H9 (cell line): ENCODE data around the gene LGALS7. TPM values are rescaled to one million over a fixed set of nuclear protein-coding genes. Genes with fewer than 3 reads are reported as not detected.

ENCODE experiments used
- DNase-seq: peaks from one replicate; pipeline ENCODE4 v3.0.0-alpha.2; 2017
- H2AFZ ChIP-seq: one replicate; pipeline ENCODE4 v1.6.1; 2013; ENCODE audit warnings: mild to moderate bottlenecking, low read length, control low read depth, moderate library complexity
- H2AK5ac ChIP-seq: 2 replicates; pipeline ENCODE4 v1.6.1; 2013; ENCODE audit warnings: low read length, control low read depth, mixed read lengths; ENCODE audit not compliant: insufficient read length
- H2BK120ac ChIP-seq: one replicate; pipeline ENCODE4 v1.6.1; 2013; ENCODE audit warnings: low read depth, mild to moderate bottlenecking, low read length, control low read depth, inconsistent platforms; ENCODE audit not compliant: poor library complexity, severe bottlenecking
- H2BK12ac ChIP-seq: 2 replicates; pipeline ENCODE4 v1.6.1; 2013; ENCODE audit warnings: low read length, control low read depth, mixed read lengths, low read depth; ENCODE audit not compliant: insufficient read length
- H2BK15ac ChIP-seq: 2 replicates; pipeline ENCODE4 v1.6.1; 2013; ENCODE audit warnings: low read depth, low read length, control low read depth
- H2BK20ac ChIP-seq: one replicate; pipeline ENCODE4 v1.6.1; 2013; ENCODE audit warnings: low read depth, mild to moderate bottlenecking, low read length, control low read depth, inconsistent platforms; ENCODE audit not compliant: poor library complexity, severe bottlenecking
- H2BK5ac ChIP-seq: 2 replicates; pipeline ENCODE4 v1.6.1; 2013; ENCODE audit warnings: low read length, control low read depth, mixed read lengths; ENCODE audit not compliant: insufficient read length
- H3K14ac ChIP-seq: 2 replicates; pipeline ENCODE4 v1.6.1; 2013; ENCODE audit warnings: low read length, control low read depth; ENCODE audit not compliant: insufficient read depth
- H3K18ac ChIP-seq: 2 replicates; pipeline ENCODE4 v1.6.1; 2013; ENCODE audit warnings: low read depth, mild to moderate bottlenecking, mixed read lengths, low read length, control low read depth; ENCODE audit not compliant: insufficient read length
- H3K23ac ChIP-seq: 2 replicates; pipeline ENCODE4 v1.6.1; 2013; ENCODE audit warnings: low read length, control low read depth, mixed read lengths, low read depth; ENCODE audit not compliant: insufficient read length
- H3K23me2 ChIP-seq: 2 replicates; pipeline ENCODE4 v1.6.1; 2013; ENCODE audit warnings: low read depth, mild to moderate bottlenecking, mixed read lengths, low read length, control low read depth; ENCODE audit not compliant: insufficient read length, poor library complexity, severe bottlenecking
- H3K27ac ChIP-seq: 2 replicates; pipeline ENCODE4 v1.5.1; 2013; ENCODE audit warnings: low read length, control low read depth, mixed read lengths, low read depth; ENCODE audit not compliant: insufficient read length
- H3K27me3 ChIP-seq: 2 replicates; pipeline ENCODE4 v1.6.1; 2013; ENCODE audit warnings: low read length, control low read depth, inconsistent platforms; ENCODE audit not compliant: insufficient read depth
- H3K4ac ChIP-seq: 2 replicates; pipeline ENCODE4 v1.6.1; 2013; ENCODE audit warnings: low read depth, mild to moderate bottlenecking, control low read depth, inconsistent platforms, low read length, moderate library complexity
- H3K4me1 ChIP-seq: 2 replicates; pipeline ENCODE4 v1.6.1; 2013; ENCODE audit warnings: low read length, control low read depth, inconsistent platforms; ENCODE audit not compliant: insufficient read depth
- H3K4me2 ChIP-seq: 2 replicates; pipeline ENCODE4 v1.6.1; 2013; ENCODE audit warnings: low read length, control low read depth, mixed read lengths; ENCODE audit not compliant: insufficient read length, insufficient read depth
- H3K56ac ChIP-seq: 2 replicates; pipeline ENCODE4 v1.6.1; 2013; ENCODE audit warnings: low read depth, mild to moderate bottlenecking, mixed read lengths, low read length, control low read depth; ENCODE audit not compliant: insufficient read length
- H3K79me1 ChIP-seq: 2 replicates; pipeline ENCODE4 v1.6.1; 2013; ENCODE audit warnings: low read depth, mild to moderate bottlenecking, moderate library complexity, low read length, control low read depth, inconsistent platforms; ENCODE audit not compliant: insufficient read depth, poor library complexity, severe bottlenecking
- H3K79me2 ChIP-seq: 2 replicates; pipeline ENCODE4 v1.6.1; 2013; ENCODE audit warnings: low read length, control low read depth, inconsistent platforms; ENCODE audit not compliant: insufficient read depth
- H3K9ac ChIP-seq: 2 replicates; pipeline ENCODE4 v1.6.1; 2013; ENCODE audit warnings: low read length, control low read depth, mixed read lengths; ENCODE audit not compliant: insufficient read length; ENCODE audit errors: extremely low read depth
- H3K9me3 ChIP-seq: one replicate; pipeline ENCODE4 v1.6.1; 2013; ENCODE audit warnings: low read depth, low read length, inconsistent platforms; ENCODE audit not compliant: control insufficient read depth
- H3T11ph ChIP-seq: one replicate; pipeline ENCODE4 v1.6.1; 2013; ENCODE audit warnings: mild to moderate bottlenecking, low read length, control low read depth, inconsistent platforms
- H4K20me1 ChIP-seq: one replicate; pipeline ENCODE4 v1.6.1; 2013; ENCODE audit not compliant: control insufficient read depth, insufficient read length, insufficient read depth
- H4K5ac ChIP-seq: 2 replicates; pipeline ENCODE4 v1.6.1; 2013; ENCODE audit warnings: low read depth, mild to moderate bottlenecking, mixed read lengths, low read length, control low read depth; ENCODE audit not compliant: insufficient read length
- H4K8ac ChIP-seq: replicated peaks from 2 replicates; pipeline ENCODE4 v1.6.1; 2013; ENCODE audit warnings: low read length, control low read depth, mixed read lengths, low read depth; ENCODE audit not compliant: insufficient read length
- H4K91ac ChIP-seq: 2 replicates; pipeline ENCODE4 v1.6.1; 2013; ENCODE audit warnings: low read depth, mild to moderate bottlenecking, moderate library complexity, mixed read lengths, low read length, control low read depth; ENCODE audit not compliant: insufficient read length
- H3K27ac Mint-ChIP-seq, 3 experiments: 2 replicates in 2 of 3; 3 replicates in 1 of 3; pipeline ENCODE4 v1.8.0; 2020 to 2021; ENCODE audit warnings: mixed read lengths in 3 of 3, mild to moderate bottlenecking in 1 of 3, moderate library complexity in 1 of 3
- H3K27me3 Mint-ChIP-seq: 2 replicates; pipeline ENCODE4 v1.8.0; 2021; ENCODE audit warnings: low read depth, mild to moderate bottlenecking, moderate library complexity, mixed read lengths
- H3K36me3 Mint-ChIP-seq, 3 experiments: 2 replicates in 2 of 3; 3 replicates in 1 of 3; pipeline ENCODE4 v1.8.0; 2020 to 2021; ENCODE audit warnings: low read depth in 3 of 3, mixed read lengths in 3 of 3; ENCODE audit not compliant: insufficient read depth in 1 of 3
- H3K4me1 Mint-ChIP-seq, 2 experiments: 2 replicates each; pipeline ENCODE4 v1.8.0; 2020; ENCODE audit warnings: mixed read lengths in 2 of 2
- H3K4me3 Mint-ChIP-seq, 2 experiments: 2 replicates in 1 of 2; 3 replicates in 1 of 2; pipeline ENCODE4 v1.8.0; 2020 to 2021; ENCODE audit warnings: mild to moderate bottlenecking in 2 of 2, mixed read lengths in 2 of 2, moderate library complexity in 1 of 2
- H3K9me3 Mint-ChIP-seq, 2 experiments: 2 replicates in 1 of 2; 3 replicates in 1 of 2; pipeline ENCODE4 v1.8.0; 2020; ENCODE audit warnings: mild to moderate bottlenecking in 2 of 2, mixed read lengths in 2 of 2, moderate library complexity in 1 of 2
- WGBS: extraction: QIAGEN DNeasy Blood & Tissue Kit; methylation state at CpG from one replicate; pipeline ENCODE4 v1.1.7; 2013; ENCODE audit warnings: missing lambda C conversion rate, low lambda C conversion rate, mixed read lengths; ENCODE audit not compliant: insufficient read length; ENCODE audit errors: extremely low coverage; 5-methylcytosine and 5-hydroxymethylcytosine counted together
- total RNA-seq: library from RNA; stranded (reverse); gene quantifications from 2 replicates; pipeline ENCODE4 v1.2.1, GENCODE V29; 2021
- TF ChIP-seq, protein P1 (sequence below): fragments of 200-600 bp; sonication (generic); conservative IDR thresholded peaks from 3 replicates; pipeline ENCODE4 v1.8.0; 2021; ENCODE audit warnings: antibody characterized with exemption, mild to moderate bottlenecking

Gene LGALS7
- total RNA-seq, 1 experiment from 2014 or later = not detected

GRCh38 chr19:38788478-38789243, 15.3 kb upstream of the LGALS7 start, which contains the start of gene LGALS7B:
Gene LGALS7B (plus strand): TSS chr19:38789200. CDS start chr19:38789227, 27 bp downstream.
- Mint-ChIP-seq H3K9me3 (no peaks in the 10 kb centered on the region; a peak in 1 of 5 replicates), H3K27me3 (no peaks in the 10 kb centered on the region), H3K4me3 (no peak within 1 kb of the TSS; a peak in 1 of 5 replicates), H3K4me1 (peaks cover 7 to 9% of the 10 kb centered on the region in 2 experiments), H3K36me3 (no peaks in the 10 kb centered on the region), H3K27ac (no peak within 1 kb of the TSS; a peak in 1 of 7 replicates)
- Histone ChIP-seq H4K5ac (no peak within 1 kb of the TSS), H3K14ac (no peak within 1 kb of the TSS), H4K8ac (no peak within 1 kb of the TSS), H2BK12ac (no peak within 1 kb of the TSS), H2BK120ac (no peak within 1 kb of the TSS), H3K27me3 (no peaks in the 10 kb centered on the region), H3K18ac (no peak within 1 kb of the TSS), H2AK5ac (no peak within 1 kb of the TSS), H2BK15ac (no peak within 1 kb of the TSS), H4K20me1 (no peaks in the 10 kb centered on the region), H3K27ac (no peak within 1 kb of the TSS), H3K4me1 (0 out of 2 replicates have a peak, but pooled peaks cover 3% of the 10 kb centered on the region), H3K23ac (no peak within 1 kb of the TSS), H3K9me3 (no peaks in the 10 kb centered on the region), H3K4ac (no peak within 1 kb of the TSS), H3K23me2 (no peaks in the 10 kb centered on the region), H2BK20ac (no peak within 1 kb of the TSS), H3K79me2 (no peaks in the 10 kb centered on the region), H4K91ac (no peak within 1 kb of the TSS), H3K79me1 (no peaks in the 10 kb centered on the region), H3K4me2 (no peak within 1 kb of the TSS), H2BK5ac (no peak within 1 kb of the TSS), H3T11ph (no peak within 1 kb of the TSS), H3K56ac (no peak within 1 kb of the TSS), H3K9ac (no peak within 1 kb of the TSS), H2AFZ (no peak within 1 kb of the TSS)
- TF ChIP-seq, protein P1, sequence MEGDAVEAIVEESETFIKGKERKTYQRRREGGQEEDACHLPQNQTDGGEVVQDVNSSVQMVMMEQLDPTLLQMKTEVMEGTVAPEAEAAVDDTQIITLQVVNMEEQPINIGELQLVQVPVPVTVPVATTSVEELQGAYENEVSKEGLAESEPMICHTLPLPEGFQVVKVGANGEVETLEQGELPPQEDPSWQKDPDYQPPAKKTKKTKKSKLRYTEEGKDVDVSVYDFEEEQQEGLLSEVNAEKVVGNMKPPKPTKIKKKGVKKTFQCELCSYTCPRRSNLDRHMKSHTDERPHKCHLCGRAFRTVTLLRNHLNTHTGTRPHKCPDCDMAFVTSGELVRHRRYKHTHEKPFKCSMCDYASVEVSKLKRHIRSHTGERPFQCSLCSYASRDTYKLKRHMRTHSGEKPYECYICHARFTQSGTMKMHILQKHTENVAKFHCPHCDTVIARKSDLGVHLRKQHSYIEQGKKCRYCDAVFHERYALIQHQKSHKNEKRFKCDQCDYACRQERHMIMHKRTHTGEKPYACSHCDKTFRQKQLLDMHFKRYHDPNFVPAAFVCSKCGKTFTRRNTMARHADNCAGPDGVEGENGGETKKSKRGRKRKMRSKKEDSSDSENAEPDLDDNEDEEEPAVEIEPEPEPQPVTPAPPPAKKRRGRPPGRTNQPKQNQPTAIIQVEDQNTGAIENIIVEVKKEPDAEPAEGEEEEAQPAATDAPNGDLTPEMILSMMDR = no peak
- DNase-seq = no peak
- WGBS = no CpG with 5 or more reads among the region's 17 CpGs
